Choroid plexus epithelial cell (primary cell): Measurements from ENCODE around the gene MRPS2.

Source experiments
- DNase-seq: peaks from one replicate; pipeline ENCODE4 v3.0.0-alpha.2; 2010; ENCODE audit warnings: low read depth
- H3K4me3 ChIP-seq: 2 replicates; pipeline ENCODE4 v1.5.1; 2011; ENCODE audit warnings: low read depth, mild to moderate bottlenecking, control low read depth, low read length, moderate library complexity
- TF ChIP-seq, protein P1 (sequence below): conservative IDR thresholded peaks from 2 replicates; pipeline ENCODE4 v1.5.1; 2011; ENCODE audit warnings: low read depth, mild to moderate bottlenecking, control low read depth, inconsistent platforms, low read length, moderate library complexity

Gene MRPS2

DNA sequence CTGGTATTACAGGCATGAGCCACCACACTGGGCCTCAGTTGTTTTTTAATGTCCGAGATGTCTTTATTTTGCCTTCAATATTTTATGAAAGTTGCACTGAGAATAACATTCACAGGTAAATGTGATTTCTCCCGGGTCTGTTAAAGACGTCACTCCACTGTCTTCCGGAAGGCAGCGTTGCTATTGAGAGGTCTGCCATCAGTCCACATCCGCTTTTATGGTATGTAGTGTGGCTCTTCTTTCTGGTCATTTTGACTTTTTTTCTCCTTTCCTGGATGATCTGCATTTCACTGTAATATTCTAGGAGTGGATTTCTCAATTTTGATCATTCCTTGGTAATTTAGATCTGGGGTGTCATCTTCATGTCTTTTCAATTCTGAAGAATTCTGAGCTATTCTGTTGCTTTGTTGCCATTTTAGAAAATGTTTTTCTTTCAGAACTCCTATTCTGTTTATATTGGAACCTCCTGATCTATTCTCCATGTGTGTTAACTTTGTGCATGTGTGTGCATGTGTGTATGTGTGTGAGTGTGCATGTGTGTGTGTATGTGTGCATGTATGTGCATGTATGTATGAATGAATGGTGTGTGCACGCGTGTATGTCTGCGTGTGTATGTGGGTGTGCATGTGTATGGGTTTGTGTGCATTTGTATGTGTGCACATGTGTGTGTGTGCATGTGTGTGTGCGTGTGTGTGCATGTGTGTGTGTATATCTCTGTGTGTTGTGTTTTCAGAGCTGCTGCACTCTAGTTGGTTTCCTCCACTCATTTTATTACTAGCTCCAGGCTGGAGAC is 18.9 kb downstream of the MRPS2 start:
- DNase-seq = no peak
- TF ChIP-seq, protein P1, sequence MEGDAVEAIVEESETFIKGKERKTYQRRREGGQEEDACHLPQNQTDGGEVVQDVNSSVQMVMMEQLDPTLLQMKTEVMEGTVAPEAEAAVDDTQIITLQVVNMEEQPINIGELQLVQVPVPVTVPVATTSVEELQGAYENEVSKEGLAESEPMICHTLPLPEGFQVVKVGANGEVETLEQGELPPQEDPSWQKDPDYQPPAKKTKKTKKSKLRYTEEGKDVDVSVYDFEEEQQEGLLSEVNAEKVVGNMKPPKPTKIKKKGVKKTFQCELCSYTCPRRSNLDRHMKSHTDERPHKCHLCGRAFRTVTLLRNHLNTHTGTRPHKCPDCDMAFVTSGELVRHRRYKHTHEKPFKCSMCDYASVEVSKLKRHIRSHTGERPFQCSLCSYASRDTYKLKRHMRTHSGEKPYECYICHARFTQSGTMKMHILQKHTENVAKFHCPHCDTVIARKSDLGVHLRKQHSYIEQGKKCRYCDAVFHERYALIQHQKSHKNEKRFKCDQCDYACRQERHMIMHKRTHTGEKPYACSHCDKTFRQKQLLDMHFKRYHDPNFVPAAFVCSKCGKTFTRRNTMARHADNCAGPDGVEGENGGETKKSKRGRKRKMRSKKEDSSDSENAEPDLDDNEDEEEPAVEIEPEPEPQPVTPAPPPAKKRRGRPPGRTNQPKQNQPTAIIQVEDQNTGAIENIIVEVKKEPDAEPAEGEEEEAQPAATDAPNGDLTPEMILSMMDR = no peak
- H3K4me3 ChIP-seq = no peak overlapping the region

DNA sequence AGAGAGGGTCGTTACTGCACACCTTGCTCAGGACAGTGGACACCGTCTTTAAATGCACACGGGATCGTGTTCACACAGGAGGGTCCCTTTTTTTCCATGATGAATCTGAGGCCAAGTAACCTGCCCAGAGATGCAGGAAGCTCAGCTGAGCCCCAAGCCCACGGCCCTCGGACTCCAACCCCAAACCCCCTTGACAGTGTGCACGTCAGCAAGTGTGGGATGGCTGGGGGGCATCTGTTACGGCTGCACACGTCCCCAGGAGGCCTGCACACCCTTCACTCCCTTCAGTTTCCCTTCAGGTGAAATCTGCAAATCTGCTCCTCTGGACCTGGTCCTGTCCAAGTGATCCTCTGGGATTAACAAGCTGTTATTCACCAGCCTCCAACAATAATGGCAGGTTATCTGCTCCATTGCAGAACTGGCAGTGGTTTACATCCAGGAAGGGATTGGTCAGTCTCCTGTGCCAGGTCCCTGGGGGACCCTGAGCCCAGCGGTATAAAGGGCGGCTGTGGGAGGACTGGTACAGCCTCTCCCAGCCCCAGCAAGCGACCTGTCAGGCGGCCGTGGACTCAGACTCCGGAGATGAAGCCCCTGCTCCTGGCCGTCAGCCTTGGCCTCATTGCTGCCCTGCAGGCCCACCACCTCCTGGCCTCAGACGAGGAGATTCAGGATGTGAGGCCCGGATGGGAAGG is 20.6 kb downstream of the MRPS2 start, which contains the start of gene LCN1:
TSS of gene LCN1 (plus strand) at position 525 of the 692 bp plus-strand sequence. CDS start at position 583, 58 bp downstream.
- no peak for DNase-seq
- no peak within 1 kb of the TSS for H3K4me3 ChIP-seq
- TF ChIP-seq, protein P1 = no peak

DNA sequence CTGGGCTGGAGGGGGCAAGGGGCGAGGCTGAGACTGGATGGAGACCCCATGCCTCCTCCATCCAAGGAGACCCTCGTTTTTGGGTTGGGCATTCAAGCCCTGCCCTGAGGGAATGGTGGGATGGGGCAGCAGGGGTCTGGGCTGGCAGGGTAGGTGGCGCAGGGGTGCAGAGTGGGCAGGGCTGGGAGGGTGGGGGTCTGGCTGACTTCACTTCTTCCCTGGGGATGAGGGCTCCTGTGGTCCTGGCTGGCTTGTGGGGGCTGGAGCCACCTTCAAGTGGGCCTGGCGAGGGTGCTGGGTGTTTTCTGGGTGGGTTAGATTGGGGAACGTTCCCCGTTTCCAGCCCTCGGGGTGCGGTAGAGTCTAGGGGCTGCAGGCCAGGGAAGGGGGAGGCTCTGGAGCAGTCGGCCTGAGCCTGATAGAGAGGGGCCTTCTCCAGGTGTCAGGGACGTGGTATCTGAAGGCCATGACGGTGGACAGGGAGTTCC is 21.2 kb downstream of the MRPS2 start:
- H3K4me3 ChIP-seq = no peak overlapping the region
- no peak for DNase-seq
- TF ChIP-seq, protein P1 = no peak

DNA sequence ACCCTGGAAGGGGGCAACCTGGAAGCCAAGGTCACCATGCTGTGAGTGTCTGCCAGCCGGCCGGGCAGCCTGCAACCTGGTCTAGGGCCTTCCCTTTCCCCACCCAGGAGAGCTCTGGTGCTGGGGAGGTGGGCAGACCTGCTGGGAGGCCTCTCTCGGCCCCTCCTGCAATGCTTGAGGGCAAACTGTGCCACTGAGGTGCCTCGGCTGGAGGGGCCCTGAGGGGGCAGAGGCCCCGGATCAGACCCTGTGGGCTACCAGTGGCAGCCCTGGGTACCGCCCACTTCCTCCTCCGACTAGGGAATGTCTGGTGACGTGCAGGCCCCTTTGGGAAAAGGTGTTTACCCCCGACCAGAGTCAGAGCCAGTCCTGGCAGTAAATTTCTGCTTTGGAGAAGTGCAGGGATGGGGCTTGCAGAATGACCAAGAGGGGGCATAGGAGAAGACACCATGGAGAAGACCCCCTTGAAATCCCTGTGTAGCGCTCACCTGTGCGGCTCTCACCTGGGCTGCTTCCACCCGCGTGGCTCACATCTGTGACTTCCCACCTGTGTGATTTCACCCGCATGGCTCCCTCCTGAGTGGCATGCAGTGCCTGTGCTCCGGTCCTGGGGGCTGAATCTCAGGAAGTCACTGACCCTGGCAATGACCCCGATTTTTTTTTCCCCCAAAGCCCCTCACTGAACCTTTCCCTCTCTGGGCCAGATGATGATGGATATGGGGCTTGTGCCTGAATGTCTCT is 21.8 kb downstream of the MRPS2 start:
- no peak overlapping the region for H3K4me3 ChIP-seq
- TF ChIP-seq, protein P1 = no peak
- DNase-seq = no peak

DNA sequence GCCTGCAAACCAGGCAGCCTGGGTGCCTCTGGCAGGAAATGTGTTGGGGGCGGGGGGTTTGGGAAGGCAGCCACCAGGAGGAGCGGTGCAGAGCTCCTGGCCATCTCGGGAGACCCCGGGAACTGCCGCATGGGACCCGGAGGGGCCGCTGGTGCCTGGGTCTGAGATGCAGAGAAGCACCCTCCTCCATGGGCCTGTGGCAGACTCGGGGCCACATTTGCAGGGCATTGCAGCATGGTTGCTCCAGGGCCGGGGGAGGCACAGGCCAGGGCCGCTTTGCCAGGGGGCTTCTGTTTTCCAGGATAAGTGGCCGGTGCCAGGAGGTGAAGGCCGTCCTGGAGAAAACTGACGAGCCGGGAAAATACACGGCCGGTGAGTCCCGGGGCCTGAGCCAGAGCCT is 22.4 kb downstream of the MRPS2 start:
- no peak for DNase-seq
- TF ChIP-seq, protein P1 = no peak
- H3K4me3 ChIP-seq = no peak overlapping the region

DNA sequence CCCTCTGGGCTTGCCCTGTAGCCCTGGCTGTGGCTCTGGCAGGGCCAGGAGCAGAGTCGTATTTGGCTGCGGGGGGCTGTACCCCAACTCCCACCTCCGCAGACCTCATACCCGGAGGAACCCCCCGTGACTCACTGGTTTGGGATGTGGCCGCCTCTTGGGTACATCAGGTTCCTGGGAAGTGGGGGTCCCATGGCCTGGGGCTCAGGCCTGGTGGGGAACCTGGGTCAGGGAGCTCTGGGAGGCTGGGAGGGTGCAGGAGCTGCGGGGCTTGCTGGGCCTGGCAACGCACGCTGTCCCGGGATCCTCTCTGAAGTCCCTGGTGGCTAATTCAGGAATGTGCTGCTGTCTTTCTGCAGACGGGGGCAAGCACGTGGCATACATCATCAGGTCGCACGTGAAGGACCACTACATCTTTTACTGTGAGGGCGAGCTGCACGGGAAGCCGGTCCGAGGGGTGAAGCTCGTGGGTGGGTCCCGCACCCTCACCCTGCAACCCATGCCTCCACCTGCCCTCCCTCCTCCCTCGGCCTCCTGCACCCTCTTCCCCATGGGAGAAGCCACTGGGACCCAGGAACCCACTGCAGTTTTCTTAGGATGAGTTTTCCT is 23.1 kb downstream of the MRPS2 start:
- H3K4me3 ChIP-seq = no peak overlapping the region
- TF ChIP-seq, protein P1 = no peak
- DNase-seq = no peak
